GM23248 (cell line): ENCODE results near the gene COL18A1. TPM values are rescaled to one million over a fixed set of nuclear protein-coding genes. Genes with fewer than 3 reads are reported as not detected.
A peak's percentile ranks its signal among the peaks of the same experiment; 100 is the strongest.

ENCODE experiments used
- DNase-seq: peaks from one replicate; pipeline ENCODE4 v3.0.0-alpha.2; 2015
- H2AFZ ChIP-seq: fragments of 200-600 bp; sonication (generic); 2 replicates; pipeline ENCODE4 v1.6.1; 2016; ENCODE audit warnings: antibody characterized with exemption
- H3F3A ChIP-seq: fragments of 200-600 bp; sonication (generic); 2 replicates; pipeline ENCODE4 v1.6.1; 2016; ENCODE audit warnings: mild to moderate bottlenecking, antibody characterized with exemption, mixed run types; ENCODE audit not compliant: insufficient read depth
- H3K27ac ChIP-seq: fragments of 200-600 bp; sonication (generic); 2 replicates; pipeline ENCODE4 v1.5.1; 2016; ENCODE audit warnings: mild to moderate bottlenecking
- H3K27me3 ChIP-seq: fragments of 200-600 bp; sonication (generic); replicated peaks from 2 replicates; pipeline ENCODE4 v1.6.1; 2016; ENCODE audit warnings: mild to moderate bottlenecking; ENCODE audit not compliant: insufficient read depth
- H3K36me3 ChIP-seq: fragments of 200-600 bp; sonication (generic); 2 replicates; pipeline ENCODE4 v1.6.1; 2016; ENCODE audit warnings: low read depth, mild to moderate bottlenecking
- H3K4me1 ChIP-seq: fragments of 200-600 bp; sonication (generic); 2 replicates; pipeline ENCODE4 v1.6.1; 2016; ENCODE audit warnings: mild to moderate bottlenecking; ENCODE audit not compliant: insufficient read depth
- H3K4me2 ChIP-seq: fragments of 200-600 bp; sonication (generic); one replicate; pipeline ENCODE4 v1.6.1; 2016; ENCODE audit warnings: mild to moderate bottlenecking; ENCODE audit not compliant: unreplicated experiment
- H3K4me3 ChIP-seq: fragments of 200-600 bp; sonication (generic); 2 replicates; pipeline ENCODE4 v1.5.1; 2016; ENCODE audit warnings: mild to moderate bottlenecking
- H3K79me2 ChIP-seq: fragments of 200-600 bp; sonication (generic); 2 replicates; pipeline ENCODE4 v1.6.1; 2016; ENCODE audit warnings: mild to moderate bottlenecking; ENCODE audit not compliant: insufficient read depth
- H3K9ac ChIP-seq: fragments of 200-600 bp; sonication (generic); 2 replicates; pipeline ENCODE4 v1.6.1; 2016; ENCODE audit warnings: mild to moderate bottlenecking
- H3K9me2 ChIP-seq: fragments of 200-600 bp; sonication (generic); 2 replicates; pipeline ENCODE4 v1.6.1; 2016; ENCODE audit warnings: mixed run types, mild to moderate bottlenecking, moderate library complexity; ENCODE audit not compliant: insufficient read depth
- H3K9me3 ChIP-seq: fragments of 200-600 bp; sonication (generic); one replicate; pipeline ENCODE4 v1.6.1; 2017; ENCODE audit warnings: low read depth
- H4K20me1 ChIP-seq: fragments of 200-600 bp; sonication (generic); 2 replicates; pipeline ENCODE4 v1.6.0; 2016; ENCODE audit not compliant: insufficient read depth
- EZH2 ChIP-seq: fragments of 200-600 bp; sonication (generic); IDR thresholded peaks from 2 replicates; pipeline ENCODE4 v1.6.1; 2018; ENCODE audit warnings: antibody characterized with exemption, mild to moderate bottlenecking; ENCODE audit not compliant: insufficient read depth, poor library complexity, severe bottlenecking
- EZH2phosphoT487 ChIP-seq: fragments of 200-600 bp; sonication (generic); IDR thresholded peaks from 2 replicates; pipeline ENCODE4 v1.6.1; 2018; ENCODE audit warnings: antibody characterized with exemption, moderate library complexity, mild to moderate bottlenecking, low read depth; ENCODE audit not compliant: insufficient read depth
- WGBS, 2 experiments: methylation state at CpG; one replicate each; pipeline ENCODE4 v1.1.6; 2015 to 2017; ENCODE audit warnings: low lambda C conversion rate in 2 of 2, low coverage in 1 of 2; ENCODE audit errors: missing lambda C conversion rate in 2 of 2; 5-methylcytosine and 5-hydroxymethylcytosine counted together
- in situ Hi-C: fragments of 300-500 bp; cut with MboI; formaldehyde crosslinking; loops from 2 replicates; pipeline ENCODE4 v1.15.0; 2020
- polyA plus RNA-seq: library from polyadenylated mRNA; unstranded; fragments of >200 nt; fragmentation: Nextera tagmentation; extraction: Ambion mirVana; gene quantifications from 2 replicates; pipeline ENCODE4 v1.2.1, GENCODE V29; 2016
- total RNA-seq: library from RNA; depleted of rRNA; stranded (reverse); fragments of >200 nt; shearing (Covaris generic); gene quantifications from 2 replicates; pipeline ENCODE4 v1.2.3, GENCODE V29; 2014

The COL18A1 gene
- total and polyA plus RNA-seq, 2 experiments from 2014 or later = 1.7 to 30.5 TPM

DNA sequence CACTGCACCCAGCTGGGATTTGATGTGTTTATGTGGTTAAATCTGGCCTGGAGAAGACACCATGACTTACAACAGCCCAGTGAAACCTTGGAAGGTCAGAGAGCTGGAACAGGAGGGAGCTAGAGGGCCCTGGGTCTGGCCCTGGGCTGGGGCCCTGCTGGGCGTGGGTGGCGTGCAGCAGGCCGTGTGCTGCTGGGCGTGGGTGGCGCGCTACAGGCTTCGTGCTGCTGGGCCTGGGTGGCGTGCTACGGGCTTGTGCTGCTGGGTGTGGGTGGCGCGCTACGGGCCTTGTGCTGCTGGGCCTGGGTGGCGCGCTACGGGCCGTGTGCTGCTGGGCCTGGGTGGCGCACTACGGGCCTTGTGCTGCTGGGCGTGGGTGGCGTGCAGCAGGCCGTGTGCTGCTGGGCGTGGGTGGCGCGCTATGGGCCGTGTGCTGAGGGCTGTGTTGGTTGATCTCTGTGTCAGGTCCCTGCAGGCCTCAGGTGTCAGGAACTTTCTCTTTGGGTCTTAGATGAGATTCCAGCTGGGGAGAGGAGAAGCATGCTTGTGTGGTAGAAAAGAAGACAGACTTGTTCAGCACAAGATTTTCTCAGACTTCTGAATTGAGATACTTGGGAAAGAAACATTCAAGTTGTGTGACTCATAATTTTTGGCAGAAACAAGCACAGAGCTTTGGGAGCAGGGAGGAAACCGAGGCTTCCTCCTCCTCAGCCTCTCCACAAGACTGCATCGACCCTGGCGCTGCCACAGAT is 66.0 kb downstream of the COL18A1 start:
- no peak for TF ChIP-seq EZH2
- TF ChIP-seq EZH2phosphoT487 = no peak
- no peaks in the 10 kb centered on the region for H3K9me2 ChIP-seq
- peak overlapping the region; percentile 68 for H2AFZ ChIP-seq
- 1 to 4% methylated on average over 16 to 28 of the region's 28 CpGs for WGBS, 2 experiments
- peak overlapping the region; percentile 98 for H3K27ac ChIP-seq
- no peaks in the 10 kb centered on the region for H4K20me1 ChIP-seq
- peak overlapping the region; percentile 65 for H3K4me3 ChIP-seq
- DNase-seq = peak; percentile 90
- peaks cover 24% of the 10 kb centered on the region for H3K4me1 ChIP-seq
- in situ Hi-C loops = no loop called here
- H3K79me2 ChIP-seq = no peaks in the 10 kb centered on the region
- H3F3A ChIP-seq = peaks cover 24% of the 10 kb centered on the region
- peak overlapping the region; percentile 81 for H3K4me2 ChIP-seq
- H3K9me3 ChIP-seq = no peaks in the 10 kb centered on the region
- no peaks in the 10 kb centered on the region for H3K27me3 ChIP-seq
- no peaks in the 10 kb centered on the region for H3K36me3 ChIP-seq
- H3K9ac ChIP-seq = peak overlapping the region; percentile 83

DNA sequence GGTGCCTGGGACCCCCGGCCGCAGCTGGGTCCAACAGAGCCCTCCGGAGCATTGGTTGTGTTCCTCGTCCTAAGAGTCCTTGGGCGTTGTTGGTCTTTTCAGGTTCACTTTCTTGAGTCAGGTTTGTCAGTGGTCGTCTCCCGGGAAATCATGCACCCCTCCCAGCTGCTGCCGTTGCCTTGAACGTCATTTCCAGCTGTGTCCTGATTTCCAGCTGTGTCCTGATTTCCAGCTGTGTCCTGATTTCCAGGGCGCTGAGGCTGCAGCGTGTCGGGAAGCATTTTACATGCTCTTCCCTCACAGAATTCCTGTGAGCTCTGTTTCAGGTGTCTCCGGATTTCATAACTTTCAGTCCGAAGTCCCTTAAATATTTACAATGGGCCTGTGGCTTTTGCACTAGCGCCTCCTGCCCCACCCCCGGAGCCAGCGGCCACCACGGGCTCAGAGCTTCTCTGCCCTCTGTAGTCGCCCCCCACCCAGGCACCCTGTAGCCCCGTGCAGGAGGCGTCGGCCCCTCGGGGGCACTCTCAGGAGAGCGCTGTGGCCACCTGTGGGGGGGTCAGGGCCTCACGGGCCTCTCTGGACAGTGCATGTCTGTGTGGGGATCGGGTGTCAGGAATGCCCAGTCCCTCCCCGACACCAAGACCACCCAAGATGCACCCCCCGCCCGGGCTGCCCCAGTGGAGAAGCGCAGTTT is 66.7 kb downstream of the COL18A1 start:
- no peaks in the 10 kb centered on the region for H3K79me2 ChIP-seq
- no peaks in the 10 kb centered on the region for H3K9me3 ChIP-seq
- H3K27me3 ChIP-seq = no peaks in the 10 kb centered on the region
- no peaks in the 10 kb centered on the region for H3K9me2 ChIP-seq
- peak overlapping the region; percentile 68 for H2AFZ ChIP-seq
- 25 to 27% methylated on average over 25 to 26 of the region's 30 CpGs for WGBS, 2 experiments
- H3K4me3 ChIP-seq = peak overlapping the region; percentile 65
- DNase-seq = peak; percentile 65
- H4K20me1 ChIP-seq = no peaks in the 10 kb centered on the region
- no peaks in the 10 kb centered on the region for H3K36me3 ChIP-seq
- peaks cover 24% of the 10 kb centered on the region for H3F3A ChIP-seq
- H3K4me2 ChIP-seq = peak overlapping the region; percentile 81
- peaks cover 24% of the 10 kb centered on the region for H3K4me1 ChIP-seq
- peak overlapping the region; percentile 98 for H3K27ac ChIP-seq
- in situ Hi-C loops = no loop called here
- TF ChIP-seq EZH2 (no peak), EZH2phosphoT487 (no peak)
- H3K9ac ChIP-seq = peak overlapping the region; percentile 83

GRCh38 chr21:45472445-45473365 is 67.7 kb downstream of the COL18A1 start:
- no peak overlapping the region for H2AFZ ChIP-seq
- H3K9me3 ChIP-seq = no peaks in the 10 kb centered on the region
- no peak overlapping the region for H3K9ac ChIP-seq
- H3K27ac ChIP-seq = no peak overlapping the region
- H3K4me3 ChIP-seq = no peak overlapping the region
- H3K4me1 ChIP-seq = peaks cover 24% of the 10 kb centered on the region
- H3K4me2 ChIP-seq = no peak overlapping the region
- in situ Hi-C loops = no loop called here
- H3K27me3 ChIP-seq = no peaks in the 10 kb centered on the region
- no peak for TF ChIP-seq EZH2
- no peak for TF ChIP-seq EZH2phosphoT487
- peaks cover 24% of the 10 kb centered on the region for H3F3A ChIP-seq
- no peak for DNase-seq
- H3K79me2 ChIP-seq = no peaks in the 10 kb centered on the region
- H4K20me1 ChIP-seq = no peaks in the 10 kb centered on the region
- H3K36me3 ChIP-seq = no peaks in the 10 kb centered on the region
- 95% methylated on average over 41 to 42 of the region's 42 CpGs for WGBS, 2 experiments
- H3K9me2 ChIP-seq = no peaks in the 10 kb centered on the region
